Endothelial cell of umbilical vein (primary cell): ENCODE data around the gene UBE2L3.
"Not testable (repeated sequence)": the region's sequence is repeated elsewhere in the genome, so short reads cannot be mapped to it uniquely, and the experiment has no call there.

Experiments
- EZH2 ChIP-seq: IDR thresholded peaks from 2 replicates; pipeline ENCODE4 v1.6.1; 2012; ENCODE audit warnings: borderline replicate concordance, low read depth, mild to moderate bottlenecking, moderate library complexity, low read length, inconsistent platforms; ENCODE audit not compliant: severe bottlenecking
- FOS ChIP-seq: IDR thresholded peaks from 2 replicates; pipeline ENCODE4 v1.6.1; 2011; ENCODE audit warnings: mild to moderate bottlenecking, low read length, moderate library complexity, borderline replicate concordance; ENCODE audit not compliant: insufficient read depth
- GATA2 ChIP-seq: IDR thresholded peaks from 2 replicates; pipeline ENCODE4 v1.7.0; 2011; ENCODE audit warnings: low read depth, mild to moderate bottlenecking, moderate library complexity, mixed read lengths, low read length; ENCODE audit not compliant: insufficient read length, insufficient read depth
- JUN ChIP-seq: IDR thresholded peaks from 2 replicates; pipeline ENCODE4 v1.6.1; 2011; ENCODE audit warnings: borderline replicate concordance, low read depth; ENCODE audit not compliant: insufficient read length, insufficient read depth
- MYC ChIP-seq: IDR thresholded peaks from one replicate; pipeline ENCODE4 v1.6.1; 2011; ENCODE audit warnings: mild to moderate bottlenecking, low read depth, low read length
- POLR2A ChIP-seq: IDR thresholded peaks from 2 replicates; pipeline ENCODE4 v1.6.1; 2012; ENCODE audit warnings: low read depth, mild to moderate bottlenecking, control low read depth, low read length
- POLR2AphosphoS5 ChIP-seq: IDR thresholded peaks from 2 replicates; pipeline ENCODE4 v1.6.1; 2012; ENCODE audit warnings: low read depth, mild to moderate bottlenecking, control low read depth, low read length, moderate library complexity; ENCODE audit not compliant: insufficient read depth
- TF ChIP-seq, protein P1 (sequence below), 2 donors: IDR thresholded peaks; 1 replicate in 1 of 2; 2 replicates in 1 of 2; pipeline ENCODE4 v1.5.1; 2011; ENCODE audit warnings: low read length in 2 of 2, mild to moderate bottlenecking in 2 of 2, moderate library complexity in 2 of 2, control low read depth in 1 of 2, inconsistent platforms in 1 of 2, low read depth in 1 of 2; ENCODE audit not compliant: insufficient read depth in 1 of 2; ENCODE audit errors: extremely low read depth in 1 of 2
- TF ChIP-seq, protein P2 (sequence below): IDR thresholded peaks from 2 replicates; pipeline ENCODE4 v1.6.1; 2011; ENCODE audit not compliant: insufficient read depth, insufficient read length

DNA sequence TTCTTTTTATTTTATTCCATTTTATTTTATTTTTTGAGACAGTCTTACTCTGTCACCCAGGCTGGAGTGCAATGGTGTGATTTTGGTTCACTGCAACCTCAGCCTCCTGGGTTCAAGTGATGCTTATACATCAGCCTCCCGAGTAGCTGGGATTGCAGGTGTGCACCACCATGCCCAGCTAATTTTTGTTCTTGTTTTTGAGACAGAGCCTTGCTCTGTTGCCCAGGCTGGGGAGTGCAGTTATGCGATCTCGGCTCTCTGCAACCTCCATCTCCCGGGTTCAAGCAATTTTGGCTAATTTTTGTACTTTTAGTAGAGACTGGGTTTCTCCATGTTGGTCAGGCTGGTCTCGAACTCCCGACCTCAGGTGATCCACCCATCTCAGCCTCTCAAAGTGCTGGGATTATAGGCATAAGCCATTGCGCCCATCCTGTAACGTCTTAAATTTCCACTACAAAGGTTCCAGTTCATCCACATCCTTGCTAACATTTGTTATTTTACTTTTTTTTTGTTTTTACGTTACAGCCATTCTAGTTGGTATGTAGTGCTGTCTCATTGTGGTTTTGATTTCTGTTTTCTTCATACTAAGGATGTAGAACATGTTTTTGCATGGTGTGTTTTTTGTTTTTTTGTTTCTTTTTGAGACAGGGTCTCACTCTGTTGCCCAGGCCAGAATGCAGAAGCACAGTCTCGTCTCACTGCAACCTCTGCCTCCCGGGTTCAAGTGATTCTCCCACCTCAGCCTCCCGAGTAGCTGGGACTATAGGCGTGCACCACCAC lies 29.0 kb downstream of the UBE2L3 start:
- TF ChIP-seq, protein P1, sequence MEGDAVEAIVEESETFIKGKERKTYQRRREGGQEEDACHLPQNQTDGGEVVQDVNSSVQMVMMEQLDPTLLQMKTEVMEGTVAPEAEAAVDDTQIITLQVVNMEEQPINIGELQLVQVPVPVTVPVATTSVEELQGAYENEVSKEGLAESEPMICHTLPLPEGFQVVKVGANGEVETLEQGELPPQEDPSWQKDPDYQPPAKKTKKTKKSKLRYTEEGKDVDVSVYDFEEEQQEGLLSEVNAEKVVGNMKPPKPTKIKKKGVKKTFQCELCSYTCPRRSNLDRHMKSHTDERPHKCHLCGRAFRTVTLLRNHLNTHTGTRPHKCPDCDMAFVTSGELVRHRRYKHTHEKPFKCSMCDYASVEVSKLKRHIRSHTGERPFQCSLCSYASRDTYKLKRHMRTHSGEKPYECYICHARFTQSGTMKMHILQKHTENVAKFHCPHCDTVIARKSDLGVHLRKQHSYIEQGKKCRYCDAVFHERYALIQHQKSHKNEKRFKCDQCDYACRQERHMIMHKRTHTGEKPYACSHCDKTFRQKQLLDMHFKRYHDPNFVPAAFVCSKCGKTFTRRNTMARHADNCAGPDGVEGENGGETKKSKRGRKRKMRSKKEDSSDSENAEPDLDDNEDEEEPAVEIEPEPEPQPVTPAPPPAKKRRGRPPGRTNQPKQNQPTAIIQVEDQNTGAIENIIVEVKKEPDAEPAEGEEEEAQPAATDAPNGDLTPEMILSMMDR (IDR thresholded peaks at IDR 0.05; ENCODE audit: extremely low read depth in 1 of 2, insufficient read depth in 1 of 2, low read depth in 1 of 2, low read length in 2 of 2) = not testable (repeated sequence)
- TF ChIP-seq POLR2A, GATA2, POLR2AphosphoS5, EZH2, MYC, JUN, FOS: not testable (repeated sequence)
- TF ChIP-seq, protein P2, sequence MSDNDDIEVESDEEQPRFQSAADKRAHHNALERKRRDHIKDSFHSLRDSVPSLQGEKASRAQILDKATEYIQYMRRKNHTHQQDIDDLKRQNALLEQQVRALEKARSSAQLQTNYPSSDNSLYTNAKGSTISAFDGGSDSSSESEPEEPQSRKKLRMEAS = not testable (repeated sequence)
